Keratinocyte (primary cell): ENCODE data around the gene KRR1. TPM values are rescaled to one million over a fixed set of nuclear protein-coding genes. Genes with fewer than 3 reads are reported as not detected.
A peak's percentile ranks its signal among the peaks of the same experiment; 100 is the strongest.
"Not testable (repeated sequence)": the region's sequence is repeated elsewhere in the genome, so short reads cannot be mapped to it uniquely, and the experiment has no call there.

Experiments
- DNase-seq: peaks from one replicate; pipeline ENCODE4 v3.0.0-alpha.2; 2011; ENCODE audit warnings: low read depth, missing footprints, low spot score
- FAIRE-seq: peaks from 2 replicates; lab custom pipeline; 2011; peaks lifted over from hg19 to GRCh38; lab: Jason Lieb, UNC
- H2AFZ ChIP-seq: 2 replicates; pipeline ENCODE4 v1.6.0; 2012; ENCODE audit warnings: low read length, control low read depth, inconsistent platforms; ENCODE audit not compliant: control insufficient read depth
- H3K27ac ChIP-seq: 2 replicates; pipeline ENCODE4 v1.5.1; 2011; ENCODE audit warnings: low read length; ENCODE audit not compliant: control insufficient read depth, insufficient read depth
- H3K27me3 ChIP-seq: 3 replicates; pipeline ENCODE4 v1.6.0; 2011; ENCODE audit warnings: low read length; ENCODE audit not compliant: control insufficient read depth, insufficient read depth; ENCODE audit errors: extremely low read depth
- H3K36me3 ChIP-seq, 2 experiments: 2 replicates in 1 of 2; 3 replicates in 1 of 2; pipeline ENCODE4 v1.5.1; 2011; ENCODE audit warnings: low read length in 2 of 2, mild to moderate bottlenecking in 1 of 2; ENCODE audit not compliant: control insufficient read depth in 2 of 2, insufficient read depth in 2 of 2; ENCODE audit errors: extremely low read depth in 1 of 2
- H3K4me1 ChIP-seq: 3 replicates; pipeline ENCODE4 v1.5.1; 2011; ENCODE audit warnings: low read length; ENCODE audit not compliant: control insufficient read depth, insufficient read depth; ENCODE audit errors: extremely low read depth
- H3K4me2 ChIP-seq: 3 replicates; pipeline ENCODE4 v1.6.0; 2011; ENCODE audit warnings: low read depth, low read length; ENCODE audit not compliant: control insufficient read depth, insufficient read depth; ENCODE audit errors: extremely low read depth
- H3K4me3 ChIP-seq, 3 experiments: fragments of 200-600 bp in 1 of 3; sonication (generic) in 1 of 3; 2 replicates in 2 of 3; 3 replicates in 1 of 3; pipeline ENCODE4 v1.5.1; 2011 to 2016; ENCODE audit warnings: low read length in 3 of 3, mild to moderate bottlenecking in 3 of 3, control low read depth in 2 of 3, inconsistent platforms in 1 of 3, low read depth in 1 of 3, mixed read lengths in 1 of 3, mixed run types in 1 of 3, moderate library complexity in 1 of 3; ENCODE audit not compliant: control insufficient read depth in 2 of 3, insufficient read depth in 2 of 3; ENCODE audit errors: extremely low read depth in 1 of 3
- H3K79me2 ChIP-seq: 2 replicates; pipeline ENCODE4 v1.6.0; 2012; ENCODE audit warnings: low read length; ENCODE audit not compliant: control insufficient read depth, insufficient read depth
- H3K9ac ChIP-seq: 3 replicates; pipeline ENCODE4 v1.6.0; 2011; ENCODE audit warnings: low read length; ENCODE audit not compliant: control insufficient read depth, insufficient read depth; ENCODE audit errors: extremely low read depth
- H3K9me1 ChIP-seq: 3 replicates; pipeline ENCODE4 v1.6.0; 2011; ENCODE audit warnings: low read length; ENCODE audit not compliant: control insufficient read depth, insufficient read depth; ENCODE audit errors: extremely low read depth
- H3K9me3 ChIP-seq: 2 replicates; pipeline ENCODE4 v1.5.1; 2012; ENCODE audit warnings: low read depth, low read length; ENCODE audit not compliant: control insufficient read depth
- H4K20me1 ChIP-seq: 3 replicates; pipeline ENCODE4 v1.6.0; 2011; ENCODE audit warnings: low read length; ENCODE audit not compliant: control insufficient read depth, insufficient read depth; ENCODE audit errors: extremely low read depth
- EZH2 ChIP-seq: IDR thresholded peaks from one replicate; pipeline ENCODE4 v1.6.1; 2012; ENCODE audit warnings: inconsistent platforms, mild to moderate bottlenecking, low read length, moderate library complexity
- dilution Hi-C: fragments of 300-500 bp; cut with MboI; formaldehyde crosslinking; loops from one replicate; pipeline ENCODE4 v1.7.0; 2020; ENCODE audit warnings: low sequenced_read_pairs; ENCODE audit not compliant: extremely low pct_ligation_motif_present
- polyA plus RNA-seq, 5 experiments: library from polyadenylated mRNA; depleted of rRNA in 3 of 5; stranded (reverse) in 3 of 5; stranded (forward) in 1 of 5; unstranded in 1 of 5; fragments of >200 nt; gene quantifications; 1 replicate in 1 of 5; 2 replicates in 3 of 5; 3 replicates in 1 of 5; pipeline versions ENCODE4 v1.2.1 to v1.2.3, GENCODE V29; 2011 to 2012; ENCODE audit warnings: missing spikeins in 2 of 5, low read depth in 1 of 5, low replicate concordance in 1 of 5
- TF ChIP-seq, protein P1 (sequence below), 3 experiments: IDR thresholded peaks in 1 of 3; conservative IDR thresholded peaks in 1 of 3; optimal IDR thresholded peaks in 1 of 3; 2 replicates in 2 of 3; 3 replicates in 1 of 3; pipeline versions ENCODE3 to v1.5.1; 2011; ENCODE audit warnings: low read length in 3 of 3, mild to moderate bottlenecking in 3 of 3, moderate library complexity in 2 of 3, control low read depth in 1 of 3, inconsistent platforms in 1 of 3; ENCODE audit not compliant: insufficient read depth in 2 of 3; ENCODE audit errors: extremely low read depth in 1 of 3

The KRR1 gene
- polyA plus RNA-seq, 1 donor (not counting 4 experiments of a cell fraction or from before 2014, with no cell fraction given), result 74.7 TPM

DNA sequence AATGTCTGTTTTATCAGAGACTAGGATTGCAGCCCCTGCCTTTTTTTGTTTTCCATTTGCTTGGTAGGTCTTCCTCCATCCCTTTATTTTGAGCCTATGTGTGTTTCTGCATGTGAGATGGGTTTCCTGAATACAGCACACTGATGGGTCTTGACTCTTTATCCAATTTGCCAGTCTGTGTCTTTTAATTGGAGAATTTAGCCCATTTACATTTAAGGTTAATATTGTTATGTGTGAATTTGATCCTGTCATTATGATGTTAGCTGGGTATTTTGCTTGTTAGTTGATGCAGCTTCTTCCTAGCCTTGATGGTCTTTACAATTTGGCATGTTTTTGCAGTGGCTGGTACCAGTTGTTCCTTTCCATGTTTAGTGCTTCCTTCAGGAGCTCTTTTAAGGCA is 9.8 kb upstream of the KRR1 start:
- H2AFZ ChIP-seq, DNase-seq, H3K9me1 ChIP-seq, H3K4me2 ChIP-seq, H3K79me2 ChIP-seq, H3K27me3 ChIP-seq, H3K27ac ChIP-seq, H3K4me3 ChIP-seq, H4K20me1 ChIP-seq, H3K36me3 ChIP-seq, H3K9ac ChIP-seq, H3K4me1 ChIP-seq, FAIRE-seq, dilution Hi-C loops, H3K9me3 ChIP-seq: not testable (repeated sequence)

DNA sequence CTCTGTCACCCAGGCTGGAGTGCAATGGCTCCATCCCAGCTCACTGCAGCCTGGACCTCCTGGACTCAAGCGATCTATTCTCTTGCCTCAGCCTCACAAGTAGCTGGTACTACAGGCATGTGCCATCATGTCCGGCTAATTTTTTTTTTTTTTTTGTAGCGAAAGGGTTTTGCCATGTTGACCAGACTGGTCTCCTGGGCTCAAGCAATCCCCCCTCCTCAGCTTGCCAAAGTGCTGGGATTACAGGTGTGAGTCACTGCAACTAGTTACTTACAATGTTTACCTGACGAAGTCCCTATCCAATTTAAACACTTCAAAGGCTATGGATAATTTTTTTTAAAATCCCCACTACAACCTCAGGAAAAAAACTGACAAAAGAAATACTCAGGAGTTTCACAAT is 1.8 kb downstream of the KRR1 start:
- no peak for FAIRE-seq
- H3K27ac ChIP-seq, result peak overlapping the region; percentile 95

DNA sequence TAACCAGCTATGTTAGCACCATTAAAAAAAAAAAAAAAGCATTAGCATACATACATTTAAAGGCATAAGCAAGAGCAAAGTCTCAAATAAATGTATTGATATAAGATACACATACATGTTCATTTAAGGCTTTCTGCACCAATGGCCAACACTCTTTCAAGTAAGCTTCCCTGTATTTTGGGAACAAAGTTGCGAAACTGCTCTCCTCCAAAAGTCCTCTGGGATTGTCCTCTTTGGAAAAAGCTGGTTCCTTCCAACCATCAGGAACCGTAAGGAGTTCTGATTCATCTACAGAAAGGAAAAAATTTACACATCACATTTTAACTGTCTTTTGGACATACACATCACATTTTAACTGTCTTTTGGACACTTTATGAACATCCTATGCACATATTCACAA is 3.2 kb downstream of the KRR1 start:
- Histone ChIP-seq H4K20me1 (no peaks in the 10 kb centered on the region), H3K9ac (no peak overlapping the region), H3K27me3 (no peaks in the 10 kb centered on the region), H3K36me3 (peaks cover 4 to 22% of the 10 kb centered on the region in 2 experiments), H3K4me1 (peaks cover 20% of the 10 kb centered on the region), H3K4me3 (no peak overlapping the region), H3K9me3 (no peaks in the 10 kb centered on the region), H3K79me2 (peaks cover 50% of the 10 kb centered on the region), H3K4me2 (no peak overlapping the region), H2AFZ (no peak overlapping the region), H3K9me1 (no peaks in the 10 kb centered on the region), H3K27ac (no peak overlapping the region)
- FAIRE-seq, result no peak
- no peak for DNase-seq
- dilution Hi-C loops, result no loop called here
- TF ChIP-seq EZH2, result no peak
- TF ChIP-seq, protein P1, sequence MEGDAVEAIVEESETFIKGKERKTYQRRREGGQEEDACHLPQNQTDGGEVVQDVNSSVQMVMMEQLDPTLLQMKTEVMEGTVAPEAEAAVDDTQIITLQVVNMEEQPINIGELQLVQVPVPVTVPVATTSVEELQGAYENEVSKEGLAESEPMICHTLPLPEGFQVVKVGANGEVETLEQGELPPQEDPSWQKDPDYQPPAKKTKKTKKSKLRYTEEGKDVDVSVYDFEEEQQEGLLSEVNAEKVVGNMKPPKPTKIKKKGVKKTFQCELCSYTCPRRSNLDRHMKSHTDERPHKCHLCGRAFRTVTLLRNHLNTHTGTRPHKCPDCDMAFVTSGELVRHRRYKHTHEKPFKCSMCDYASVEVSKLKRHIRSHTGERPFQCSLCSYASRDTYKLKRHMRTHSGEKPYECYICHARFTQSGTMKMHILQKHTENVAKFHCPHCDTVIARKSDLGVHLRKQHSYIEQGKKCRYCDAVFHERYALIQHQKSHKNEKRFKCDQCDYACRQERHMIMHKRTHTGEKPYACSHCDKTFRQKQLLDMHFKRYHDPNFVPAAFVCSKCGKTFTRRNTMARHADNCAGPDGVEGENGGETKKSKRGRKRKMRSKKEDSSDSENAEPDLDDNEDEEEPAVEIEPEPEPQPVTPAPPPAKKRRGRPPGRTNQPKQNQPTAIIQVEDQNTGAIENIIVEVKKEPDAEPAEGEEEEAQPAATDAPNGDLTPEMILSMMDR (optimal IDR thresholded peaks at IDR 0.05 in 1 of 3, IDR thresholded peaks at IDR 0.05 in 1 of 3, conservative IDR thresholded peaks at IDR 0.05 in 1 of 3; ENCODE audit: extremely low read depth in 1 of 3, insufficient read depth in 2 of 3, low read length in 3 of 3), result no peak

More for the DNA sequence above, 1.8 kb downstream of the KRR1 start:
- Histone ChIP-seq H3K79me2 (peaks cover 47% of the 10 kb centered on the region), H2AFZ (no peak overlapping the region), H3K9me1 (no peaks in the 10 kb centered on the region), H3K27me3 (no peaks in the 10 kb centered on the region), H3K9ac (peak overlapping the region; percentile 92), H3K4me3 (peak overlapping the region; percentile 68 to 93 (median 82)), H4K20me1 (no peaks in the 10 kb centered on the region), H3K4me1 (peaks cover 20% of the 10 kb centered on the region), H3K36me3 (peaks cover 1 to 16% of the 10 kb centered on the region in 2 experiments), H3K4me2 (peak overlapping the region; percentile 91), H3K9me3 (no peaks in the 10 kb centered on the region)
- TF ChIP-seq, protein P1 (optimal IDR thresholded peaks at IDR 0.05 in 1 of 3, IDR thresholded peaks at IDR 0.05 in 1 of 3, conservative IDR thresholded peaks at IDR 0.05 in 1 of 3; ENCODE audit: extremely low read depth in 1 of 3, insufficient read depth in 2 of 3, low read length in 3 of 3), result no peak
- TF ChIP-seq EZH2, result no peak
- dilution Hi-C loops, result no loop called here
- no peak for DNase-seq
